Astrocyte of the spinal cord (primary cell): ENCODE results near the gene ZNF444.
"Not testable (repeated sequence)": the region's sequence is repeated elsewhere in the genome, so short reads cannot be mapped to it uniquely, and the experiment has no call there.

Experiments used
- DNase-seq: peaks from one replicate; pipeline ENCODE4 v3.0.0; 2011; ENCODE audit warnings: low read depth, low spot score
- H3K4me3 ChIP-seq: 2 replicates; pipeline ENCODE4 v1.5.1; 2011; ENCODE audit warnings: low read depth, mild to moderate bottlenecking, low read length, moderate library complexity
- in situ Hi-C: cut with HindIII; loops from 2 replicates; pipeline ENCODE4 v1.10.0; 2017; ENCODE audit warnings: low sequenced_read_pairs
- TF ChIP-seq, protein P1 (sequence below): IDR thresholded peaks from 2 replicates; pipeline ENCODE4 v1.5.1; 2012; ENCODE audit warnings: low read depth, mild to moderate bottlenecking, low read length, inconsistent platforms

Gene ZNF444

DNA sequence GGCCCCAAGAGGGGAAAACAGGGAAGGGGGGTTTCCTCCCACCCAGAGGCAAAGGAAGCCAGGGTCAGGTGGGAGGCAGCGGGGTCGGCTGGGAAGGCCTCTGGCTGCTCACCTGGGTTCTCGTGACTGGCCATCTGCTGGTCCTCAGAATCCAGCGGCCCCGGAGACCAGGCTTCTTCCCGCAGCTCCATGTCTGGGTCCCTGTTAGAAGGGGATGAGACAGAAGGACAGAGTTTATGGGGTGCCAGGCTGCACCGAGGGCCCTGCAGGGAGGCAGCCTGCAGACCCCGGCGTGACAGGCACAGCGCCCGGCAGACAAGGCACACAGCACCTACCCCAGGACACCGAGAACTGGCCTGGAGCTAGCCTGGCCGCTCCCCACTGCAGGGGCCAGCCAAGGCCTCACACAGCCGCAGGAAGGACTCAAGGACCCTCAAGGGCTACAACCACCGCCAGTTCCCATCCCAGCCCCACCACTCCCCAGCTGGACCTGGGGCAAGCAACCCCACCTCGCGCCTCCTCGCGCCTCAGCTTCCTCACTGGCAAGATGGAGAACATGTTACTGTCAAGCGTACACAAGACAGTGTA lies 38.0 kb upstream of the ZNF444 start:
- no peak for DNase-seq
- in situ Hi-C loops = no loop called here
- TF ChIP-seq, protein P1, sequence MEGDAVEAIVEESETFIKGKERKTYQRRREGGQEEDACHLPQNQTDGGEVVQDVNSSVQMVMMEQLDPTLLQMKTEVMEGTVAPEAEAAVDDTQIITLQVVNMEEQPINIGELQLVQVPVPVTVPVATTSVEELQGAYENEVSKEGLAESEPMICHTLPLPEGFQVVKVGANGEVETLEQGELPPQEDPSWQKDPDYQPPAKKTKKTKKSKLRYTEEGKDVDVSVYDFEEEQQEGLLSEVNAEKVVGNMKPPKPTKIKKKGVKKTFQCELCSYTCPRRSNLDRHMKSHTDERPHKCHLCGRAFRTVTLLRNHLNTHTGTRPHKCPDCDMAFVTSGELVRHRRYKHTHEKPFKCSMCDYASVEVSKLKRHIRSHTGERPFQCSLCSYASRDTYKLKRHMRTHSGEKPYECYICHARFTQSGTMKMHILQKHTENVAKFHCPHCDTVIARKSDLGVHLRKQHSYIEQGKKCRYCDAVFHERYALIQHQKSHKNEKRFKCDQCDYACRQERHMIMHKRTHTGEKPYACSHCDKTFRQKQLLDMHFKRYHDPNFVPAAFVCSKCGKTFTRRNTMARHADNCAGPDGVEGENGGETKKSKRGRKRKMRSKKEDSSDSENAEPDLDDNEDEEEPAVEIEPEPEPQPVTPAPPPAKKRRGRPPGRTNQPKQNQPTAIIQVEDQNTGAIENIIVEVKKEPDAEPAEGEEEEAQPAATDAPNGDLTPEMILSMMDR = no peak
- H3K4me3 ChIP-seq = no peak overlapping the region

DNA sequence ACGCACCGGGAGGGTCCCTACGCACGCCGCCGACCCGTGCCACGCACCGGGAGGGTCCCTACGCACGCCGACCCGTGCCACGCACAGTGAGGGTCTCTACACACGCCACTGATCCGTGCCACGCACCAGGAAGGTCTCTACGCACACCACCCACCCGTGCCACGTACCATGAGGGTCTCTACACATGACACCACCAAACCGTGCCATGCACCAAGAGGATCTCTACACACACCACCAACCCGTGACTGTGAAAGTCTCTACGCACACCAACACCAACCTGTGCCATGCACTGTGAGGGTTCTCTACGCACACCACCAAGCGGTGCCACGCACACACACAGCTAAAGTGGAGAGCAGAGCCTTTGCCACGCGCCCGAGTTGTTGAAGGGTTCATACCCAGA lies 36.7 kb upstream of the ZNF444 start:
- in situ Hi-C loops = no loop called here
- DNase-seq = no peak
- H3K4me3 ChIP-seq = no peak overlapping the region
- TF ChIP-seq, protein P1 = no peak

DNA sequence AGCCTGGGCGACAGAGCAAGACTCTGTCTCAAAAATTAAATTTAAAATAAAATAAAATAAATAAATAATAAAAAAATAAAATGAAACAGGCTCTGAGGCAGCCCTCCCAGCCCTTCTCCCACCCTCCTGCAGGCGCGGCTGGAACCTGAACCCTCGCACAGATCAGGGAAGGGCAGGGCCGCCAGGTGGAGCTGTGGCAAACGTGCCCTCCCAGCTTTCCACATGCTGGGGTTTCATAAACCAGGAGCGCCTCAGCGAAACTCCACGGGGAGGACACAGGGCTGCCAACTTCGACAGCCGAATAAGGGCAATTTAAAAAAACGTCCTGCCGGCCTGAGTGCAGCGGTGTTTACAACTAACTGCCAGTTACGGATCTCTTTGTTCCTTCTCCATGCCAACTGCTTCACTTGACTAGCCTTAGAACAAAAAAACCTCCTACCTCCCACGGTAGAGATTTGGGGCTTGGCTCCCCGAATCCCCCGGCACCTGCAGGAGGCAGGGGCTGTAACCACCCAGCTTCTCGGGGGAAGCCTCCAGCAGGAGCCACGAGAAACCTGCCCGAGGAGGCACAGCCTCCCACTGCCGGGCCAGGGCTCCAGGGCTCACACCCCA lies 35.9 kb upstream of the ZNF444 start:
- DNase-seq = peak; percentile 80
- in situ Hi-C loops = no loop called here
- TF ChIP-seq, protein P1 = peak; percentile 88
- no peak overlapping the region for H3K4me3 ChIP-seq

DNA sequence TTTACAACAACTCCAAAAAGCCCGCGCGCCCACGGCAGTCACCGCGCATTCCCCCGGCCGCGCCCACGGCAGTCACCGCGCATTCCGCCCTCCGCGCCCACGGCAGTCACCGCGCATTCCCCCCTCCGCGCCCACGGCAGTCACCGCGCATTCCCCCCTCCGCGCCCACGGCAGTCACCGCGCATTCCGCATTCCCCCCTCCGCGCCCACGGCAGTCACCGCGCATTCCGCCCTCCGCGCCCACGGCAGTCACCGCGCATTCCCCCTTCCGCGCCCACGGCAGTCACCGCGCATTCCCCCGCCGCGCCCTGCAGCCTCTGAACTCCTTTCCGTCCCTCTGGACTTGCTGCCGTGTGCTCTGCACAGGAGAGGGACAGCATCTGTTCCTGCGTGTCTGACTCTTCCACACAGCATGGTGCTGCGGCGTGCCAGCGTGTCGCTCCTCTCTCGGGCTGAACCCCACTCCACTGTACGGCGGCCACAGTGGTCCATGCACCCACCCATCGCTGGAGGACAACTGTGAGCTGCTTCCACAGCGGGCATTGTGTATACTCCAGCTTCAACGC lies 35.2 kb upstream of the ZNF444 start:
- in situ Hi-C loops = not testable (repeated sequence)

DNA sequence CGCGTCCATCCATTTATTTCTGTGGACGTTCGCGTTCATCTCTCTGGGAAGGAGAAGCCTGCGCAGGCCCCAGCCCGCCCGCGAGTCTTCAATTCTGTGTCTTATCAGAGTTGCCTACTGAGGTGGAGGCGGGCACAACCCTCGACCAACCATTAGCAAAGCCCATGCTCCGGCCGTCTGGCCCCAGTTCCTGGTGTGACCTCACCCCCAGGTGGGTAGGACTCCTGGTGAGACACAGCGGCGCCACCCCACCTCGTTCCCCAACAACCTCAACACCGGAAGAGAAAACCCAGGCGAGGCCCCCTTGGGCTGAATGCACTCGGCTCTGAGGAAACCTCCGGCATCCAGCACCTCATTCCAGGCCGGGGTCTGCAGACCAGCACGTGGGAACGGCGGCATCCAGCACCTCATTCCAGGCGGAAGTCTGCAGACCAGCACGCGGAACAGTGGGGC lies 34.7 kb upstream of the ZNF444 start:
- DNase-seq = no peak
- H3K4me3 ChIP-seq = no peak overlapping the region
- TF ChIP-seq, protein P1 = no peak
- in situ Hi-C loops = no loop called here

More for the DNA sequence above, 35.2 kb upstream of the ZNF444 start:
- not testable (repeated sequence) for DNase-seq, H3K4me3 ChIP-seq

DNA sequence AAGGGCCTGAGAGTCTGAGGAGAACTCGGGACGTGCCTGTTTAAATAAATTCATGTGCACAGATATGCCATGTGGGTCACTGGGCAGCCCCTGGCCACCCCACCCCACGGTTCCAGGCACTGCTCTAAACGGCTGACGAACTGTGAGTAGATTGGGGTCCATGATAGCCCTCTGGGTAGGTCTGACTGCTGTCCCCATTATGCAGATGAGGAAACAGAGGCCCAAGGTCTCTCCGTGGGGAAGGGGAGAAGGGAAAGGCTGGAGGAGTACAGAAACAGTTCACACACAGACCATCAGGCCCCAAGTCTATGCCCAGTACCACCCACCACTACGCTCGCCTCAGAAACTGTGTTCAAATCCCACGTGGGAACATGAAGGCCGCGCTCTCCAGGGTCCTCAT lies 34.1 kb upstream of the ZNF444 start:
- TF ChIP-seq, protein P1 = no peak
- no peak for DNase-seq
- H3K4me3 ChIP-seq = no peak overlapping the region
- in situ Hi-C loops = no loop called here
